ENCODE results near the gene SLF2. TPM values are rescaled to one million over a fixed set of nuclear protein-coding genes. Genes with fewer than 3 reads are reported as not detected.

Gene SLF2
- total and polyA plus RNA-seq, 2 of the 13 experiments (the other 11 are each of a cell fraction or from before 2014, with no cell fraction given) = 12.2 to 48.1 TPM

GRCh38 chr10:100912605-100913469 is at the start of gene SLF2 (continued):
- TF ChIP-seq, protein P1, sequence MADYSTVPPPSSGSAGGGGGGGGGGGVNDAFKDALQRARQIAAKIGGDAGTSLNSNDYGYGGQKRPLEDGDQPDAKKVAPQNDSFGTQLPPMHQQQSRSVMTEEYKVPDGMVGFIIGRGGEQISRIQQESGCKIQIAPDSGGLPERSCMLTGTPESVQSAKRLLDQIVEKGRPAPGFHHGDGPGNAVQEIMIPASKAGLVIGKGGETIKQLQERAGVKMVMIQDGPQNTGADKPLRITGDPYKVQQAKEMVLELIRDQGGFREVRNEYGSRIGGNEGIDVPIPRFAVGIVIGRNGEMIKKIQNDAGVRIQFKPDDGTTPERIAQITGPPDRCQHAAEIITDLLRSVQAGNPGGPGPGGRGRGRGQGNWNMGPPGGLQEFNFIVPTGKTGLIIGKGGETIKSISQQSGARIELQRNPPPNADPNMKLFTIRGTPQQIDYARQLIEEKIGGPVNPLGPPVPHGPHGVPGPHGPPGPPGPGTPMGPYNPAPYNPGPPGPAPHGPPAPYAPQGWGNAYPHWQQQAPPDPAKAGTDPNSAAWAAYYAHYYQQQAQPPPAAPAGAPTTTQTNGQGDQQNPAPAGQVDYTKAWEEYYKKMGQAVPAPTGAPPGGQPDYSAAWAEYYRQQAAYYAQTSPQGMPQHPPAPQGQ (CRISPR knock-in tag; IDR thresholded peaks at IDR 0.05; ENCODE audit: borderline replicate concordance) = no peak
- no peak for TF ChIP-seq ZNF549 (CRISPR knock-in tag; IDR thresholded peaks at IDR 0.05)
- no peak for TF ChIP-seq SMARCE1 (IDR thresholded peaks at IDR 0.05; ENCODE audit: borderline replicate concordance)
- TF ChIP-seq ZNF660 (CRISPR knock-in tag; IDR thresholded peaks at IDR 0.05; ENCODE audit: borderline replicate concordance, low read depth) = no peak
- TF ChIP-seq HOXA5 (CRISPR knock-in tag; IDR thresholded peaks at IDR 0.05) = peak; percentile 63; the same call in 1 of the 2 replicates
- no peak for TF ChIP-seq ZNF17 (CRISPR knock-in tag; IDR thresholded peaks at IDR 0.05)
- TF ChIP-seq ZNF34 (CRISPR knock-in tag; IDR thresholded peaks at IDR 0.05; ENCODE audit: borderline replicate concordance) = no peak
- no peak for TF ChIP-seq RARG (CRISPR knock-in tag; IDR thresholded peaks at IDR 0.05; ENCODE audit: low read depth)
- TF ChIP-seq SOX5 (CRISPR knock-in tag; IDR thresholded peaks at IDR 0.05; ENCODE audit: borderline replicate concordance) = 0 out of 2 replicates have a peak, but pooled peaks have one; percentile 15
- no peak for TF ChIP-seq ZNF496 (CRISPR knock-in tag; IDR thresholded peaks at IDR 0.05; ENCODE audit: insufficient replicate concordance)
- TF ChIP-seq ZNF766 (CRISPR knock-in tag; IDR thresholded peaks at IDR 0.05; ENCODE audit: borderline replicate concordance) = 0 out of 2 replicates have a peak, but pooled peaks have one; percentile 39
- peak; percentile 79 for TF ChIP-seq NRL (CRISPR knock-in tag; IDR thresholded peaks at IDR 0.05; ENCODE audit: borderline replicate concordance)
- no peak for TF ChIP-seq FIP1L1 (IDR thresholded peaks at IDR 0.05; ENCODE audit: borderline replicate concordance, insufficient read depth, low read depth, low read length)
- TF ChIP-seq ZNF646 (CRISPR knock-in tag; IDR thresholded peaks at IDR 0.05) = no peak; the same call in 1 of the 2 replicates
- TF ChIP-seq PCBP2 (optimal IDR thresholded peaks at IDR 0.05; ENCODE audit: low read depth, low read length, poor library complexity, severe bottlenecking) = no peak
- peak; percentile 69 for TF ChIP-seq MED13 (CRISPR knock-in tag; IDR thresholded peaks at IDR 0.05)
- peak; percentile 49 for TF ChIP-seq CREM (IDR thresholded peaks at IDR 0.05)
- no peak for TF ChIP-seq CREM (CRISPR knock-in tag; IDR thresholded peaks at IDR 0.05)

Measured in HepG2 (cell line).